DND-41 (cell line): ENCODE results near the gene KCNH1.

Experiments used
- ATAC-seq: fragments of 200-7000 bp; cut with Tn5 transposase; 3 replicates; pipeline ENCODE4 v1.9.1; 2021; ENCODE audit warnings: low read depth; ENCODE audit not compliant: insufficient read depth
- DNase-seq: peaks from one replicate; pipeline ENCODE4 v3.0.0-alpha.2; 2020
- H2AFZ ChIP-seq: 2 replicates; pipeline ENCODE4 v1.6.0; 2012; ENCODE audit warnings: low read depth, low read length
- H3K27ac ChIP-seq: 2 replicates; pipeline ENCODE4 v1.5.1; 2012; ENCODE audit warnings: low read length, inconsistent platforms
- H3K27me3 ChIP-seq: fragments of 200-600 bp; sonication (generic); 2 replicates; pipeline ENCODE4 v1.6.0; 2012; ENCODE audit warnings: low read length, mild to moderate bottlenecking, inconsistent platforms; ENCODE audit not compliant: insufficient read depth, poor library complexity
- H3K36me3 ChIP-seq: 2 replicates; pipeline ENCODE4 v1.5.1; 2012; ENCODE audit warnings: low read length, inconsistent platforms; ENCODE audit not compliant: insufficient read depth
- H3K4me1 ChIP-seq: 2 replicates; pipeline ENCODE4 v1.5.1; 2012; ENCODE audit warnings: mild to moderate bottlenecking, low read length; ENCODE audit not compliant: insufficient read depth
- H3K4me2 ChIP-seq: 2 replicates; pipeline ENCODE4 v1.6.0; 2012; ENCODE audit warnings: mild to moderate bottlenecking, moderate library complexity, low read length, inconsistent platforms; ENCODE audit not compliant: insufficient read depth
- H3K4me3 ChIP-seq, 2 experiments: fragments of 200-600 bp in 1 of 2; shearing (Covaris generic) in 1 of 2; 2 replicates each; pipeline ENCODE4 v1.5.1; 2012 to 2016; ENCODE audit warnings: inconsistent platforms in 2 of 2, low read length in 2 of 2, mild to moderate bottlenecking in 2 of 2, low read depth in 1 of 2, moderate library complexity in 1 of 2
- H3K79me2 ChIP-seq: 2 replicates; pipeline ENCODE4 v1.6.0; 2012; ENCODE audit warnings: low read length, inconsistent platforms; ENCODE audit not compliant: insufficient read depth
- H3K9ac ChIP-seq: 2 replicates; pipeline ENCODE4 v1.6.0; 2012; ENCODE audit warnings: low read depth, mild to moderate bottlenecking, inconsistent platforms, low read length, moderate library complexity
- H3K9me3 ChIP-seq: 2 replicates; pipeline ENCODE4 v1.5.1; 2012; ENCODE audit warnings: low read length, moderate library complexity, mild to moderate bottlenecking, inconsistent platforms; ENCODE audit not compliant: insufficient read depth, severe bottlenecking
- H4K20me1 ChIP-seq: 2 replicates; pipeline ENCODE4 v1.6.0; 2012; ENCODE audit warnings: low read length; ENCODE audit not compliant: insufficient read depth
- CTCF ChIP-seq: IDR thresholded peaks from 2 replicates; pipeline ENCODE4 v1.5.1; 2012; ENCODE audit warnings: borderline replicate concordance, low read length, moderate library complexity, mild to moderate bottlenecking; ENCODE audit not compliant: poor library complexity, severe bottlenecking; ENCODE audit errors: extremely low read depth
- EZH2 ChIP-seq: IDR thresholded peaks from 3 replicates; pipeline ENCODE4 v1.6.1; 2012; ENCODE audit warnings: borderline replicate concordance, low read depth, mild to moderate bottlenecking, moderate library complexity, low read length, inconsistent platforms; ENCODE audit not compliant: severe bottlenecking

KCNH1 gene

GRCh38 chr1:210876275-210876674 lies 257.7 kb downstream of the KCNH1 start:
- Histone ChIP-seq H3K4me1 (no peaks in the 10 kb centered on the region), H3K9me3 (no peaks in the 10 kb centered on the region), H3K36me3 (no peaks in the 10 kb centered on the region), H3K4me3 (no peak overlapping the region), H3K27ac (no peak overlapping the region), H3K4me2 (no peak overlapping the region), H3K79me2 (no peaks in the 10 kb centered on the region), H3K27me3 (no peaks in the 10 kb centered on the region), H2AFZ (no peak overlapping the region), H3K9ac (no peak overlapping the region), H4K20me1 (no peaks in the 10 kb centered on the region)
- ATAC-seq, result no peak
- TF ChIP-seq EZH2, result no peak
- no peak for TF ChIP-seq CTCF
- no peak for DNase-seq

GRCh38 chr1:210866532-210866931 lies 267.4 kb downstream of the KCNH1 start:
- Histone ChIP-seq H3K9ac (no peak overlapping the region), H3K27ac (no peak overlapping the region), H3K27me3 (no peaks in the 10 kb centered on the region), H3K9me3 (no peaks in the 10 kb centered on the region), H2AFZ (no peak overlapping the region), H3K36me3 (no peaks in the 10 kb centered on the region), H3K4me1 (no peaks in the 10 kb centered on the region), H3K79me2 (no peaks in the 10 kb centered on the region), H4K20me1 (no peaks in the 10 kb centered on the region), H3K4me3 (no peak overlapping the region), H3K4me2 (no peak overlapping the region)
- ATAC-seq (no peak), DNase-seq (no peak)
- TF ChIP-seq CTCF, result no peak
- TF ChIP-seq EZH2, result no peak

GRCh38 chr1:210857705-210858104 lies 276.2 kb downstream of the KCNH1 start:
- Histone ChIP-seq H4K20me1 (no peaks in the 10 kb centered on the region), H3K27me3 (no peaks in the 10 kb centered on the region), H3K4me3 (no peak overlapping the region), H3K36me3 (no peaks in the 10 kb centered on the region), H3K9ac (no peak overlapping the region), H3K4me2 (no peak overlapping the region), H2AFZ (no peak overlapping the region), H3K27ac (no peak overlapping the region), H3K4me1 (no peaks in the 10 kb centered on the region), H3K9me3 (no peaks in the 10 kb centered on the region), H3K79me2 (no peaks in the 10 kb centered on the region)
- DNase-seq (no peak), ATAC-seq (peak; percentile 40; the same call in 1 of the 3 replicates)
- no peak for TF ChIP-seq CTCF
- TF ChIP-seq EZH2, result no peak

GRCh38 chr1:210857146-210857663 lies 276.7 kb downstream of the KCNH1 start:
- H3K4me1 ChIP-seq, result no peaks in the 10 kb centered on the region
- H3K9ac ChIP-seq, result no peak overlapping the region
- no peak for DNase-seq
- no peak for ATAC-seq
- H3K27me3 ChIP-seq, result no peaks in the 10 kb centered on the region
- H3K9me3 ChIP-seq, result no peaks in the 10 kb centered on the region
- H3K4me3 ChIP-seq, result no peak overlapping the region
- no peaks in the 10 kb centered on the region for H3K79me2 ChIP-seq
- no peaks in the 10 kb centered on the region for H3K36me3 ChIP-seq
- H4K20me1 ChIP-seq, result no peaks in the 10 kb centered on the region
- H3K27ac ChIP-seq, result no peak overlapping the region
- H3K4me2 ChIP-seq, result no peak overlapping the region
- H2AFZ ChIP-seq, result no peak overlapping the region
- TF ChIP-seq CTCF (no peak), EZH2 (no peak)
